ENCODE results near the gene HIVEP1. TPM values are rescaled to one million over a fixed set of nuclear protein-coding genes. Genes with fewer than 3 reads are reported as not detected.

Gene HIVEP1
- total RNA-seq, 1 donor from 2014 or later: 25.7 TPM

- DNase-seq: no peak
- peak overlapping the region; percentile 75 for H3K4me3 ChIP-seq
- TF ChIP-seq, protein P1, sequence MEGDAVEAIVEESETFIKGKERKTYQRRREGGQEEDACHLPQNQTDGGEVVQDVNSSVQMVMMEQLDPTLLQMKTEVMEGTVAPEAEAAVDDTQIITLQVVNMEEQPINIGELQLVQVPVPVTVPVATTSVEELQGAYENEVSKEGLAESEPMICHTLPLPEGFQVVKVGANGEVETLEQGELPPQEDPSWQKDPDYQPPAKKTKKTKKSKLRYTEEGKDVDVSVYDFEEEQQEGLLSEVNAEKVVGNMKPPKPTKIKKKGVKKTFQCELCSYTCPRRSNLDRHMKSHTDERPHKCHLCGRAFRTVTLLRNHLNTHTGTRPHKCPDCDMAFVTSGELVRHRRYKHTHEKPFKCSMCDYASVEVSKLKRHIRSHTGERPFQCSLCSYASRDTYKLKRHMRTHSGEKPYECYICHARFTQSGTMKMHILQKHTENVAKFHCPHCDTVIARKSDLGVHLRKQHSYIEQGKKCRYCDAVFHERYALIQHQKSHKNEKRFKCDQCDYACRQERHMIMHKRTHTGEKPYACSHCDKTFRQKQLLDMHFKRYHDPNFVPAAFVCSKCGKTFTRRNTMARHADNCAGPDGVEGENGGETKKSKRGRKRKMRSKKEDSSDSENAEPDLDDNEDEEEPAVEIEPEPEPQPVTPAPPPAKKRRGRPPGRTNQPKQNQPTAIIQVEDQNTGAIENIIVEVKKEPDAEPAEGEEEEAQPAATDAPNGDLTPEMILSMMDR (IDR thresholded peaks at IDR 0.05): no peak
- no peak for ATAC-seq
- H3K9me3 ChIP-seq: no peaks in the 10 kb centered on the region
- H3K4me1 ChIP-seq: peaks cover 33% of the 10 kb centered on the region
- H3K27ac ChIP-seq: peak overlapping the region; percentile 95
- intact Hi-C loops (cut with DNase I): no loop called here
- no peaks in the 10 kb centered on the region for H3K36me3 ChIP-seq
- no peaks in the 10 kb centered on the region for H3K27me3 ChIP-seq
Observed at GRCh38 chr6:12009180-12009685, 2.9 kb upstream of the HIVEP1 start.

GRCh38 chr6:12009876-12010634 lies 2.1 kb upstream of the HIVEP1 start:
- Histone ChIP-seq H3K4me1 (peaks cover 37% of the 10 kb centered on the region), H3K4me3 (peak overlapping the region; percentile 75), H3K9me3 (no peaks in the 10 kb centered on the region), H3K36me3 (no peaks in the 10 kb centered on the region), H3K27ac (peak overlapping the region; percentile 95), H3K27me3 (no peaks in the 10 kb centered on the region)
- ATAC-seq (no peak), DNase-seq (no peak)
- TF ChIP-seq, protein P1 (IDR thresholded peaks at IDR 0.05): no peak
- intact Hi-C loops (cut with DNase I): no loop called here

GRCh38 chr6:12010635-12011275 lies 1.4 kb upstream of the HIVEP1 start:
- peak; percentile 86 for DNase-seq
- peak; percentile 1 for ATAC-seq
- Histone ChIP-seq H3K4me1 (peaks cover 37% of the 10 kb centered on the region), H3K27me3 (no peaks in the 10 kb centered on the region), H3K4me3 (peak overlapping the region; percentile 75), H3K36me3 (no peaks in the 10 kb centered on the region), H3K9me3 (no peaks in the 10 kb centered on the region), H3K27ac (peak overlapping the region; percentile 93)
- intact Hi-C loops (cut with DNase I): no loop called here
- TF ChIP-seq, protein P1 (IDR thresholded peaks at IDR 0.05): no peak

DNA sequence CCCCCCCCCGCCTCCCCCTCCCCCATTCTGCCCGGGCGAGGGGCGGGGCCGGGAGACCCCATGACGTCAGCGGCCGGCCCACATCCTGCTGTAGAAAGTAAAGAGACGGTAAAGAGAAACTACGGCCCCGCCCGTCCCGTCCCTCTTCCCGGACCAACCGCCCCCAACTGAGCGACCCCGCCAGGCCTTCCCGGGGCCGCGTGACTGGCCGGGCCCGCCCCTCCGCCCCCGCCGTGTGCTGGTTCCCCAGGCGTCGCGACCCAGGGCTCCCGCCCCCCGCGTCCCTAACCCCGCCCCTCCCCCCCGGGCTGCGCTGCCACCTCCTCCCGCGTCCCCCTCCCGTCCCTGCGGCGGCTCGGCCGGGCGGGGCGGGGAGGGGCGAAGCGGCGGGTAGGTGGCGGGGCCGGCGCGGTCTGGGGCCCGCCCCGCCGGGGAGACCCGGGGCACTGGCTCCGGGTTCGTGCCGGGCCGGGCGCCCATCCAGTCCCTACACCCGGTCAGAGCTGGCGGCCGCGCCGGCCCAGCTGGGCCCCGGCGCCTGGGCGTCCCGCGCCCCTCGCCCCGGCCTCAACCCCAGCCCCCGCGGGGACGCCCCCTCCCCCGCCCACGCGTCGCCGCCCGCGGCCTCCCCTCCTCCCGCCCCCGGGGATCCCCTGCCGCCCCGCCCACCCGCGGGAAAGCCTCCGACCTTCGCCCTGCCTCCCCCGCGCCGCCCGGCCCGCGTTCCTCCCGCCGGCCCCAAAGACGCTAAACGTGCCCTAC lies 655 bp upstream of the HIVEP1 start:
- intact Hi-C loops (cut with DNase I): no loop called here
- no peaks in the 10 kb centered on the region for H3K9me3 ChIP-seq
- peak overlapping the region; percentile 75 for H3K4me3 ChIP-seq
- DNase-seq: peak; percentile 99
- TF ChIP-seq, protein P1 (IDR thresholded peaks at IDR 0.05): no peak
- no peaks in the 10 kb centered on the region for H3K27me3 ChIP-seq
- H3K27ac ChIP-seq: peak overlapping the region; percentile 93
- ATAC-seq: peak; percentile 91
- peaks cover 37% of the 10 kb centered on the region for H3K4me1 ChIP-seq
- H3K36me3 ChIP-seq: no peaks in the 10 kb centered on the region

DNA sequence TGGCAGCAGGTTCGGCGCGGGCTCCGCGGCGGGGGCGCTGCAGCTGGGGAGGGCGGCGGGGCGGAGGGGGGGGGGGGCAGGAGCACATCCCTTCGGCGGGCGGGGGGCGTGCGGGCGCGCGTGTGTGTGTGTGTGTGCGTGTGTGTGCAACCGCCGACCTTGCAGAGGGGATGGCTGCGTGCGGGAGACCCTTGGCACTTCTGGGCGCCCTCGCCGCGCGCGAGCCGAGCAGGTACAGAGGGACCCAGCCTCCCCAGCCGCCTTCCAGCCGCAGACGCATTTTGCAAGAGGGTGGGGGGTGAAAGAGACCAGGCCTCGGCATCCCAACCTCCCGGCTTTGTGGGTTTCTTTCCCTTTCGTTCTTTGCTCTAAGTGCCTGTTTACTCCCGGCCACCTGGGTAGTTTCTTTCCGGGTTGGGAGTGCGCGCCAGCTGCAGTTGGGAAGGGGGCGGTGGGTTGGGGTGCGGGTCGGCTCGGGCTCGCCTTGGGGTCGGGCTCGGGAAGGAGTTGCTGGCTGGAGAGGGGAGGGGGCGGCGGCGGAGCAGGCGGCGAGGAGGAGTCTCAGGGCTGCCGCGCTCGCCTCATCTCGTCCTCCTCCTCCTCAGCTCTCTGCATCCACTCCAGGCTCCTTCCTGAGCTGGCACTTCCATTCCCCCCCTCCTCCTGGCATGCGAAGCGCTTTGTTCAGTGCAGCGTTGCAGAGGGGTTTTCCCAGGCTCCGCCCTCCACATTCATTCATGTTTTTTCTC lies 620 bp downstream of the HIVEP1 start:
- intact Hi-C loops (cut with DNase I): no loop called here
- Histone ChIP-seq H3K36me3 (no peaks in the 10 kb centered on the region), H3K4me1 (peaks cover 37% of the 10 kb centered on the region), H3K27me3 (no peaks in the 10 kb centered on the region), H3K27ac (peak overlapping the region; percentile 76), H3K4me3 (peak overlapping the region; percentile 75), H3K9me3 (no peaks in the 10 kb centered on the region)
- TF ChIP-seq, protein P1 (IDR thresholded peaks at IDR 0.05): no peak
- ATAC-seq: peak; percentile 27
- peak; percentile 84 for DNase-seq

Measured in upper lobe of right lung (tissue), 1 donor.